LoVo (cell line): ENCODE results near the gene HOXD13.

Experiments
- DNase-seq: peaks from one replicate; pipeline ENCODE4 v3.0.0-alpha.2; 2016; ENCODE audit warnings: low spot score

HOXD13 gene

DNA sequence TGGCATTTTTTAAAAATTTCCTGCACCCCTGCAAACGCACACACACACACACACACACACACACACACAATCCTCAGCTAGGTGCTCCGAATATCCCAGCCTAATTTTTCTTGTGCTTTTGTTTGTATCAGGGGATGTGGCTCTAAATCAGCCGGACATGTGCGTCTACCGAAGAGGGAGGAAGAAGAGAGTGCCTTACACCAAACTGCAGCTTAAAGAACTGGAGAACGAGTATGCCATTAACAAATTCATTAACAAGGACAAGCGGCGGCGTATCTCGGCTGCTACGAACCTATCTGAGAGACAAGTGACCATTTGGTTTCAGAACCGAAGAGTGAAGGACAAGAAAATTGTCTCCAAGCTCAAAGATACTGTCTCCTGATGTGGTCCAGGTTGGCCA lies 1.8 kb downstream of the HOXD13 start:
- no peak for DNase-seq

DNA sequence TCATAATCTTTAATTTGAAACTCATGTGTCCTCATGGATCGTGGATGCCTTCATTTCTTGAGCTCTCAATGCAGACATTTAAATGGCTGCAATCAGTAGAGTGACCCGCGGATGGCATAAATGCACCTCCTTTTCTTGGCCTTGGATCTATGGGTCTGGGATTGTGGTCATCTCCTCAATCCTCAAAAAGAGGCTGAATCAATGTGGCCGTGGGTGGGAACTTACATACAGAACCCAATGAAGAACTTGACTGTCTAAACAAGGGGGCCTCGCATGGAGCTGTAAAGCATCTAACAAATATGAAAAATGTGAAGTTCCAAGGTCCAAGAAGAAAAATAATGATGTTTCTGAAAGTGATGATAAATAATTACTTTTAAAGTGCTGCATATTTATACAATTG lies 2.9 kb downstream of the HOXD13 start:
- no peak for DNase-seq

DNA sequence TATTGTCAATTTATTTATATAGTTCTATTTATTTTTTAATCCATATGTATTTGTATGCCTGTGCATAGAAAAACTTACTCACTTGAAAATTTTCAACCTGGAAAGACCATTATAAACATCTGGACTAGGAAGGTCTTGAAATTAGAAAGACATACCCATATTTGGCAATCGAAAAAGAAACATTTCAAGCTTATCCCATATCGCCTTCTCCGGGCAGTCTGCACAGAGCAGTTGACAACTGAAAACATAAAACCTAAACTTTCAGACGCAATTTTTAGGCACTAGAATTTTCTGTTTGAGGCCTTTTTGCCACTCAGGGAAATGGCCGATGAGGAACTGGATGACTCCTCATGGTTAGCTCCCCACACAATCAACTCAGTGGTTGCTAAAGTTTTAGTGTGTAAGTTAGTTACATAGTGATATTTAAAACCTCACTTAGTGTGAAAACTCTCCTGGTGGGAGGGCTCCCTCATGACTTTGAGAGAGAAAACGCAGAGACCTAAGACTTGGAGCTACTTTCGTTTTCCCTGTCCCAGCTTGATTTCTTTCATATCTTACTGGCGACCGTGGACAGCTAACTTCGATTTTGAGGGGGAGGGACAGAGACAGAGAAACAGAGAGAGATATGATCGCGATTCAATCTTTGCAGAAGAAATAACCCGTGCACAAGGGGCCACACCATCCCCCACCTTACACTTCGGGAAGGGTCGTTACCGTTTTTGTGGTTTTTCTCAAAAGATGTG lies 3.9 kb downstream of the HOXD13 start:
- DNase-seq = peak; percentile 22

DNA sequence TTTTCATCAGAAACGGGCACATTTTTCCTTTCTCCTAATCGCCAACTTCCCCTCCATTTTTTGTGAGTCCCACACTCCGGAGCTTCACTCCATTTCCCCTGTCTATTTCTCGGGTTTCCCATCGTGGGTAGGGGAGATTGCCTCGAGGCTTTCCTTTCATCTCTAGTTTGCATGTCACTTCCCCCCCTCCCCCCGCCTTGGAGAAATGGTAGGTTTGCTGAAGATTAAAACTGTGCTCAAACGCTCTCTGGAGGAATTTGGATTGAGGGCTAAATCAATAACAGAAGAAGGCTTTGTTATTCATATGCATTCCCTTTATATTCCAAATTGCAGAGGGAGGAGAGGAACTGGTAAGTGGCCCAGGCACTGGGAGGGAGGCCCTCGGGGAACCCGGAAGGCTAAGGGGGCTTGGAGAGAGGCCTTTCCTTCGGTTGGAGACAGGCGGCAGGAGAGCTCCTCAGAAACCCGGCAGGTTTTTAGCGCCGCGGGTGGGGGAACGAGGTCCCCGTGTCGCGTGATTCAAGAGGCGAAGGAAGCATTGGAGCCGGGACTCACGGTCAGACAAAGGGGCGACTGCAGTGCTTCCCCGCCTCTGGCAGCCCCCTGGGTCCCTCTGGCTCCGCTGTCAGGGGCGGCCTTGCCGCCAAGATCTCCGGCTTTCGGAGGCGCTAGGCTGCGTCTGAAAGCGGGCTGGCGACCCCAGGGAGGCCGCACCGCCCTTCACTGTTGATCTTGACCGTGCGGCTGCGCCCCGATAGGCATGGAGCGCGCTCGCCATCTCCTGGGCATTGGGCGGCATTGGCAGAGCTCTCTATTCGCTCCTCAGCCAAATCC lies 4.7 kb downstream of the HOXD13 start:
- peak; percentile 84 for DNase-seq

DNA sequence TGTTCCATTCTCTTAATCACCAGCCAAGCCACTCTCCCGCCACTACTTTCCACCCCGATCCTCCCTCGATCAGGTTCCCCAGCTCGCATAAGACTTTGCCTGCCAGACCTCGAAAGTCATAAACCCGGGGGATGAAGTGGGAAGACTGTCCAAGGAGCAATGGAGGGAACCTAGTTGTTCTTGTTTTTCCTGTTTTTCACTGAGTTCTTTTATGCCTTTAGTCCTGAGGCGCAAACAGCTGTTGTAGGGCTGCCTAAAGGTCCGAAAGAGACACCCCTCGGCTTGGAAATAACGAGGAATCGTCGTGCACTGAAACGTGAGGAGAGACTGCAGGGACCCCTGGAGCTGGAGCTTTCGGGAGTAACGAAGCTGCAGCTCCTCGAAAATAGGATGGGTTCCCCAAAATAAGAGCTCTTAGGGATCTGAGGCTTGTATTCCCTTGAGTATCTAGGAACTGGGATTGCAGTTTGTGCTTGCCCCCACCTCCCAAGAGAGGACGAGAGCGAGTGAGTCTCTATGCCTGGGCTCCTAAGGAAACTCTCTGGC lies 5.4 kb downstream of the HOXD13 start:
- no peak for DNase-seq

DNA sequence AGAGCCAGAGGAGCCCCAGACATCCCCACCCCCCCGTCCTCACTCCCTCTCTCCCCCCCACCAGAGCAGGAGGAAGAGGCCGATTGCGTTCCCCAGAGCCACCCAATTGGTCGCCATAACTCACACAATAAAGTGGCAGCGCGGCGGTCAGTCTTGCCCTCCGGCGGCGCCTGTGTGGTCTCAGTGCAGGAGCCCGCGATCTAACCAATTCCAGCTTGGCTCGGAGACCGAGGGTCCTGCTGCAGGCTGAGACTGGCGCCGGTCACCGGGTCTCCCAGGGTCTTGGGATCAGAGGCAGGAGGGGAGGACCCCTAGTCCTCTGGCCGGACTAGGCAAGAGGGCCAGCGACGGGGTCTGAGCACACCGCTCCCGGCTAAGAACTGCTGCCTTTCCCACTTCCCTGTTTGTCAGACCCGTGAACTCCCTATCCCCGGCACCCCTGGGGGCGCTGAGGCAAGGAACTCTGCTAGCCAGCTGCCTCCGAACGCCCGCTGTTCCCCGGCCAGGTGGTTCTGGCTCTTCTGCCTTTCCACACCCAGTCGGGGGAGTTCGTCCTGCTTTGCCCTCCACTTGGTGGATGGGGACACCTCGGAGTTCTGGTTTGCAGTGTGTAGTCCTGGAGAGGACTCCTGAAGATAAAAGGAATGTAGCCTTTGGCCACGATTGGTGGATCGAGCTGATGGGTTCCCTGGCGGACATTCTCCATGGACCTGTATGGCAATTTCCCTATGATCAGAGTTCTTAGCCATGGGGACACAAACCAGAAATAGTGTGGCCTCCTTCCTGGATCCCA lies 6.0 kb downstream of the HOXD13 start:
- no peak for DNase-seq

DNA sequence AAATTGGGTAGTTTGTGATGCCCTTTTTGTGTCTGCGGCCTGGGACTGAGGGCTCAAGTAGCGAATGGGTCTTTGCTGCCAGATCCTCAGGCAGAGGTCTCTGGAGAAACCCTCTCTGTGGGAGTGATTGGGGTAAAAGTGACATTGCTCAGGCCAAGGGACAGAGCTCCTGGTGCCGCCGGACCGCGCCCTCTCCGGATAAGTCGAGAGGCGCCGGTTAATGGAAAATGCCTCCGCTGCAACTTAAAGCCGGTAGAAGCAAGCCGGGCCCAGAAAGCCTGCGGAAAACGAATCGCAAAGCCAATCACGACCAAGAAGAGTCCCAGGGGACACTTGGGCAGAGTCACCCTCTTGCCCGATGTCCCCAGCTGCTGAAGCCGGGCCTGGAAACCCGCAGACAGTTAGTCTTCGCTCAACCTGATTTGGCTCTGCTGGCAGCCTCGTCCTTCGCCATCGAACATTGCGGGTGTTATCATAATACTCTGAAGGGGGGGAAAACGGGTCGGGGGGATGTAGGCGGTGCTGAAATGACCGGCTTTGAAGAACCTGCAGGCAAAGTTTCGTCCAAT lies 6.7 kb downstream of the HOXD13 start:
- no peak for DNase-seq

DNA sequence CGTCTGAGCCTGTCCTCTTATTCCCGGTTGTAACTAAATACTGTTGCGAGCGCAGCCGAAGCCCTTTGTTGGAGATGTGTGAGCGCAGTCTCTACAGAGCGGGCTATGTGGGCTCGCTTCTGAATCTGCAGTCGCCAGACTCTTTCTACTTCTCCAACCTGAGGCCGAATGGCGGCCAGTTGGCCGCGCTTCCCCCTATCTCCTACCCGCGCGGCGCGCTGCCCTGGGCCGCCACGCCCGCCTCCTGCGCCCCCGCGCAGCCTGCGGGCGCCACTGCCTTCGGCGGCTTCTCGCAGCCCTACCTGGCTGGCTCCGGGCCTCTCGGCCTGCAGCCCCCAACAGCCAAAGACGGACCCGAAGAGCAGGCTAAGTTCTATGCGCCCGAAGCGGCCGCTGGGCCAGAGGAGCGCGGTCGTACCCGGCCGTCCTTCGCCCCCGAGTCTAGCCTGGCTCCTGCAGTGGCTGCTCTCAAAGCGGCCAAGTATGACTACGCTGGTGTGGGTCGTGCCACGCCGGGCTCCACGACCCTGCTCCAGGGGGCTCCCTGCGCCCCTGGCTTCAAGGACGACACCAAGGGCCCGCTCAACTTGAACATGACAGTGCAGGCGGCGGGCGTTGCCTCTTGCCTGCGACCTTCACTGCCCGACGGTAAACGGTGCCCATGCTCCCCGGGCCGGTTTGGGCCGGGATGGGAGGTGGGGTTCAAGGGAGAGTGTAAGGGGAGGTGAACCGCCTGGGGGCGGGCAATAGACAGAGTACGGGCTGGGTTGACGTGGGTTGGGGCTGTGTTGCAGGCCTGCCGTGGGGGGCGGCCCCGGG lies 7.4 kb downstream of the HOXD13 start, which contains the start of gene HOXD12:
TSS of gene HOXD12 (plus strand) at position 68 of the 819 bp plus-strand sequence. CDS start at position 75, 7 bp downstream.
- no peak for DNase-seq

DNA sequence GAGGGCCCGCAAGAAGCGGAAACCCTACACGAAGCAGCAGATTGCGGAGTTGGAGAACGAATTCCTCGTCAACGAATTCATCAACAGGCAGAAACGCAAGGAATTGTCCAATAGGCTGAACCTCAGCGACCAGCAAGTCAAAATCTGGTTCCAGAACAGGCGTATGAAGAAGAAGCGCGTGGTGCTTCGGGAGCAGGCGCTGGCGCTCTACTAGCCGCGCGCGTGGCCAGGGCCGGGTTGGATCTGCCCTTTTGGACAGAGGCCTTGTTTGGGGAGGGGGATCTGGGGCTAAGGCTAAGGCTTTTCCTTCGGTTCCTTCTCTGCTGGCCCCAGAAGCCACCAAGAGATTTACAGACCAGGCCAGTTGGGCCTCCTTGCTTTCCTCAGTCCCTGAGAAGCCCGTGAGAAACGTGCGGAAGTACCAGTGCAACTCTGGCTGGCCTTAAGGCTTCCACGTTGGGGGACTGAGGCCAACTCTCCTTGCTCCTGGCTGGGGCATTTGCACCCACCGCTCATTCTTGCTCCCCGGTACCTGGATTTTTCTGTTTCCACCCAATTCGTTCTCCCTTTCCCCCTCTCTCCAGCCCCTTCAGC lies 8.1 kb downstream of the HOXD13 start:
- no peak for DNase-seq

DNA sequence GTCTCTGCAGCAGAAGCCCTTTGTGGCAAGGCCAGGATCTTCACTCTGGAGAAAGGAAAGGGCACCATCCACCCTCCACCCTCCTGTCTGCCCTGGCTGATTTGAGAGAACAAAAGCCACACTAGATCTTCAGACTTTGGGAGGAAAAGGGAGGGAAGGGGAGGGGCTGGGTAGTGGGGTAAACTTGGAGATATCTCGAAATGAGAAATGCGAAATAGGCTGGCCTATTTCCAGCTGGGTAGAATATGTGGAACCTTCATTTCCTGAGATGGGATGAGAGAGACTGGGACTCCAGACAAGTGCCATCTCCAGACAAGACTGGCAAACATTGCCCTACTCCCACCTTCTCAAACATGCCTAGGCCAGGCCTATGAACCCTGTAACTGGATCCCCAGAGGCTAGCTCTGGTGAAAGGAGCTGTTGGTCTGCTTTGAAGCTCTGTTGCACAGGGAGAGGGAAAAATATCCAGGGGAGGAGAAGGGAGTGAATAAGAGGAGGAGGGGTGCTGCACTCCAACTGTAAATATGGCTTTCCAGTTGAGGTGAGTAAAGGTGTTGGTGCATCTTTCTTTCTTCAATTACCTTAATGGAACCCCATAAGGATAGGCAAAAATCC lies 8.8 kb downstream of the HOXD13 start:
- DNase-seq = no peak

DNA sequence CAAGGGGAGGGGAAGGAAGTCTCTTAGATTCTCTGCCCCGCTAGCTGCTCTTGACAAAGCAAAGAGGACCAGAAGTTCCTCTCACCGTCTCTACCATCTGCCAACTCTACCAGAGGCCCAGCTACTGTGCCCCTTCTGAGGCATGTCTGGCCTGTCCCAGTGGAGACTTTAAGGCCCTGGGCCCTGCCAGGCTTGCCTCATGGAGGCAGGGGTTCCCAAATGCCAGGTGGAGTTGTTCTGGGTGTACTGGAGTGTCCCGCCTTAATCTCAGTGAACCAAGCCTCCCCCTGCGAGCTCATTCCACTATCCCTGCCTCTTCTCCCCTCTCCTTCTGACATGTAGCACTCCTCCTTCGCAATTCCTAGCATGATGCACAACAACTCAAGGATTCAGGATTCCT lies 9.3 kb downstream of the HOXD13 start:
- no peak for DNase-seq

DNA sequence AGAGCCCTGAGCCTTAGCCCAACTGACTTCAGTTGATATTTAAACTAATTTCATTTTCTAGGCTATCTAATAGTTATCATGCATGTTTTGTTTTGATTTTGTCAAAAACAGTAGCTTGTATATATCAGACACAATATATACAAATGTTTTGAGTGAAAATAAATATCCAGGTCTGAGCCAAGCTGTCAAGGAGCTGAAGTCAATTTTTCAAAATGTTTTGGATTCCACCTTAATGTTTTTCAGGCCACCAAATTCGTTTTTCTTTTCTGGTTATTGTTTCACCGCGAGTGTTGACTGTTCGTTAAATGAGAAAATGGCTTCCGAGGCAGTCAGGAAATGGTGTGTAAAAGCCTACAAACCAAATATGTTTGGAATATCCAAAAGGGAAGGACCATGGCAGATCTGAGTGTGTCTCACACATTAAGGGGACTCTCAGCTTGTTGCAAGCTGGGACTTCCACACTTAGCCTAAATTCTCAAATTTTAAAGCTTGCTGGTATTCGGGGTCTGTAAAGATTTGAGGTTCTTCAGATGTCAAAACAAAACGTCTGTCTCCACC lies 9.9 kb downstream of the HOXD13 start:
- DNase-seq = no peak

DNA sequence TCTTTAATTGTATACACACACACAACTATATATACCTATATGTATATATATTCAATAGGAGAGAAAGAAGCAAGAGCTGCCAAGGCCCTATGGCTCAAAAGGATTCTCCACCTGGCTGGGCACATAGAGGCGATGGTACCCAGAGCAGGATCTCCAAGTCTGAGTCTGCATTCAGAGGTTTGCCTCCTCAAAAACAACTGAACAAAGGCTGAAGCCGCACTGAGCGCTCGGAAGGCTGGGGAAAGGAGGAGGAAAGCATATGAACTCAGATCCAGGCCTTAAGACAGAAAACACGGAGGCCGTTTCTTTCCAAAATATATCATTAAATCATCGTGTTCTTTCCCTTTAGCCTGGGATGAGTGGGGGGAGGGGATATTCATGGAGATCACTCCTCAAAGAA lies 10.7 kb downstream of the HOXD13 start:
- DNase-seq = no peak

DNA sequence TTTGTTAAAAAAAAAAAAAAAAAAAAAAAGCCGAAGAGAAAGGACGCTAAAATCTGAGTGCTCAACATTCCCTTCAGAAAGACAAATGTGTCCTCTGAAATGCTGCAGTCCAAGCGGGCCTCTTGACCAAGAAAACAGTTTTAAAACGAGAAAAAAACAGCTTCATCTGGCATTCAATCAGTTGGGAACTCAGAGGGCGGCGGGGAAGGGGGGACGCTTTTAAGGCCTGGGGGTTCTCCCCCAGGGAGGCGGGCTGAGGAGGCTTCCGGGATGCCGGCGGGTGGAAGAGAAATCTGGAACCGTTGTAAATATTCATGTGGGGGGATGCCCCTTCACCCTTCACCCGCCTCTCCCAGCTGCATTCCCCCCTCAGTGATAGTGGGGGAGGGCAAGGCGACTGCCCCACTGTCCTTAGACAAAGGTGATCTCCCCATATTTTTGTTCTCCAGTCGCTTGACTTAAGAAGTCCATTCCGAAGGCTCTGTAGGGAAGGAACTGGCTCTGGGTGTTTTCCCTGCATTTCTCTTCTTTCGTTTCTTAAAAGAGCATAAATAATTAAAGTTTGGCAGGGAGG lies 11.3 kb downstream of the HOXD13 start:
- DNase-seq = no peak

DNA sequence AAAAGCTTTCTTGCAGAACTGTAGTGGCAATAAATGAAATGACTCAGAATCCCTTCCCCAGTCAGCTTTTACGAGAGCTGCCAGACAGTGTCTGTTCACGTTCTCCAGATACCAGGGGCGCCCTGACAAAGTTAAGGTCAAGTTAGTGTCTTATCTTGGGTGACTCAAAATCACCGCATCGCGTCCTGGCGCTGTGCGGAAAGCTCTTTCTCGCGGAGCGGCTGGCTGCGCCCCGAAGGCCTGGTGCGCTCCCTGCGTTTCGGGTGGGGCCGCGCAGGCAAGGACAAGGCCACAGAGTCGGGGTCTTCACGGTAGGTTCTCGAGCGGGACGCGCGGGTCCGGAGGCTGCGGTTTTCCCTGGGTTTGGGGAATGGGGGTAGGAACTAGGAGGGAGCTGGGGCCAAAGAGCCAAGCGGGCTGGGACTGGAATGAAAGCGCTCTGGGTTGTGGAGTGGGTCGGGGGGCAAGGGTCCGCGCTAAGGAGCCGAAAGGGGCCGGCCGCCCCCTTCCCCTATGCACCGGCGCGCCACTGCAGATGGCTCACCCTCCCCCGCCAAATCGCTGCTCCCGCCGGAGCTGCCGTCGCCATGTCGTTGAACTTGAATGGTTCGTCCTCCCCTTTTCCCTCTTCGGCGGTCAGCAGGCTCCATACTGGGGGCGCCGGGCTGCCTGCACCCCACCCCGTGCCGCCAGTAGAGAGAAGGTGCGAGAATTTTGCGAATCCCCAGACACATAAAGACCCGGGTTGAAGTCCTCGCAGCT lies 12.0 kb downstream of the HOXD13 start:
- peak; percentile 87 for DNase-seq

DNA sequence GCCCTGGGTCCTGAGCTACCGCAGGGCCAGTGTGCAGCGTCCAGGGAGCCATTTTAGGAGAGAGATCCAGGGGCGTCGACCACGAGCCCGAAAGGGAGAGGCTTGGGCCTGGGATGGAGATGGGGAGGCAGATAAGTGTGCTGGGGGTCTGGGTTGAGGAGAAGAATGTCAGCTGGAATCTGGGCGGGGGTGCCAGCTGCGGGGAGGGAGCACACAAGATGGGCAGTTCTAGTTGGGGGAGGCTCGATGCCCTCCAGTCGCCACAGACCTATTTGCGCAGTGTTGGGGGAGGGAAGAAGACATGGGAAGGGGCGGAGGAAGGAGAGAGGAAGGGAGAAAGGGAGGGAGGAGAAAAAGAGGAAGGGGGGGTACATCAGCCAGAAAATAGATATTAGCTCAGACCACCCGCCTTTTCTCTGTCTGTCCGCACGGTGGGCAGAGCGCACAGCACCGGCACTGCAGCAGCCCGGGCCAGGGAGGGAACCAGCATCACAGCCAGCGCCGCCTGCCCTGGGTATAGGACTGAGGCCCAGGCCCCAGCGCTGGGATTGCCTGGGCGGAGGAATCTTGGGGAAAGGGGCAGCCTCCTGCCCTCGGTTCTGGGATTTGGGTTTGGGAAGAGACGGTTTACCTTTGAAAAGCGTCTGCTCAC lies 12.7 kb downstream of the HOXD13 start:
- no peak for DNase-seq

DNA sequence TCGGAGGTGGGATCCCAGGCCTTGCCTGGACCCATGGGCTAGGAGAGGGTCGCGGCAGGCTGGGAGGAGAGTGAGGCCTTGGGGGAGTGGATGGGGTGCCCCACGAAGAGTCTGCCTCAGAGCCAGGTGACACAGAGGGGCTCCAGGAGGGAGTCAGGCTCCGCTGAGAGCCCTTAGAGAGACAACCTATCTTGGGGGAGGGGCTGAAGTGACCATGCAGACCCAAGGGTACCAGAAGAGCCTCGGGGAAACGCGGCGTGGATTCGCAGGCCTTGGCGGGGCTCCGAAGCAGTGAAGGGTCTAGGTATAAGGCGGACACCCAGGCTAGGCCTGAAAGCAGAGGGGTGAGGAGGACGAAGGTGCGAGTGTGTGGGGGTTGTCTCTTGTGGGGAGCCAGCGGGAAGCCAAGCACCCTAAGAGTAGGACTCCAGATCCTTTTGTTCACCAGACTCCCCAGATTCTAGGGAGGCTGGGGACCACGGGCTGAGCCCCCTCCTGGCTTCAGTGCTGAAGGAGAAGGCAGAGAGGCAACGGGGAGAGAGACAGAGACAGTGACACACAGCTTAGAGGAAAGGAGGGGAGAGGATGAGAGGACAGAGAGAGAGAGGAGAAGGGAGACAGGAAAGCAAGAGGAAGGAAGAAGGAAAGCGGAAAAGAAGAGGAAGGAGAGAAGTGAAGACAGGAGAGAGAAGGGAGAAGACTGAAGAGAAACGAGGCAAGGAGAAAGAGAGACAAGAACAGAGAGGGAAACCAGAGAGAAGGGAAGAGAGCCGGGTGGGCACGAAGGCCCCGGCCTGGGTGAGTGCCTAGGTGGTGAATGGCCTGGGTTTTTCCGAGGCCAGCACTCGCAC lies 13.4 kb downstream of the HOXD13 start:
- DNase-seq = no peak
